Upper lobe of right lung (tissue), 1 donor: ENCODE measurements around the gene SPATC1L. TPM values are rescaled to one million over a fixed set of nuclear protein-coding genes. Genes with fewer than 3 reads are reported as not detected.
A peak's percentile ranks its signal among the peaks of the same experiment; 100 is the strongest.
"Not testable (repeated sequence)": the region's sequence is repeated elsewhere in the genome, so short reads cannot be mapped to it uniquely, and the experiment has no call there.

Experiments used
- ATAC-seq: fragments of 200-7000 bp; cut with Tn5 transposase; one replicate; pipeline ENCODE4 v1.9.1; 2020; ENCODE audit warnings: mild to moderate bottlenecking, moderate library complexity
- DNase-seq: peaks from one replicate; pipeline ENCODE4 v3.0.0-alpha.2; 2020
- H3K27ac ChIP-seq: fragments of 200-600 bp; one replicate; pipeline ENCODE4 v1.8.0; 2022
- H3K27me3 ChIP-seq: fragments of 200-600 bp; one replicate; pipeline ENCODE4 v1.8.0; 2022; ENCODE audit warnings: mild to moderate bottlenecking
- H3K36me3 ChIP-seq: fragments of 200-600 bp; one replicate; pipeline ENCODE4 v1.8.0; 2022
- H3K4me1 ChIP-seq: fragments of 200-600 bp; one replicate; pipeline ENCODE4 v1.8.0; 2022
- H3K4me3 ChIP-seq: fragments of 200-600 bp; one replicate; pipeline ENCODE4 v1.8.0; 2022; ENCODE audit warnings: mild to moderate bottlenecking
- H3K9me3 ChIP-seq: fragments of 200-600 bp; one replicate; pipeline ENCODE4 v1.8.0; 2022
- CTCF ChIP-seq: fragments of 200-600 bp; IDR thresholded peaks from one replicate; pipeline ENCODE4 v1.8.0; 2022; ENCODE audit warnings: antibody characterized with exemption
- intact Hi-C: fragments of 100-400 bp; cut with DNase I; formaldehyde crosslinking; loops from one replicate; pipeline ENCODE4 v1.11.0; 2022
- total RNA-seq: library from RNA; stranded (reverse); fragmentation: NEBNext Ultra II Directional; extraction: Animal tissue kit (Norgen Biotek cat#: 25700); gene quantifications from one replicate; pipeline ENCODE4 v1.2.1, GENCODE V29; 2021
- donor health status: DM: no; HTN: yes; CAD: no; lungs with severe emphysema.

Gene SPATC1L
- total RNA-seq, 1 donor from 2014 or later: 4.7 TPM

- H3K27me3 ChIP-seq: no peaks in the 10 kb centered on the region
- H3K4me1 ChIP-seq: peaks cover 3% of the 10 kb centered on the region
- intact Hi-C loops: no loop called here
- ATAC-seq: no peak
- no peaks in the 10 kb centered on the region for H3K9me3 ChIP-seq
- H3K27ac ChIP-seq: no peak overlapping the region
- no peak overlapping the region for H3K4me3 ChIP-seq
- DNase-seq: no peak
- peaks cover 7% of the 10 kb centered on the region for H3K36me3 ChIP-seq
- TF ChIP-seq CTCF: no peak
These were observed 1.5 kb upstream of the SPATC1L start for GRCh38 chr21:46185716-46186115.

GRCh38 chr21:46184625-46185555 lies 631 bp upstream of the SPATC1L start:
- ATAC-seq: peak; percentile 69
- peak overlapping the region; percentile 64 for H3K27ac ChIP-seq
- DNase-seq: peak; percentile 93
- H3K9me3 ChIP-seq: no peaks in the 10 kb centered on the region
- peak overlapping the region; percentile 64 for H3K4me3 ChIP-seq
- H3K4me1 ChIP-seq: peaks cover 3% of the 10 kb centered on the region
- H3K36me3 ChIP-seq: no peaks in the 10 kb centered on the region
- intact Hi-C loops: no loop called here
- no peaks in the 10 kb centered on the region for H3K27me3 ChIP-seq
- no peak for TF ChIP-seq CTCF

- intact Hi-C loops: not testable (repeated sequence)
These were observed 836 bp downstream of the SPATC1L start for GRCh38 chr21:46183337-46183909.

GRCh38 chr21:46182548-46183336 lies 1.5 kb downstream of the SPATC1L start:
- Histone ChIP-seq H3K4me3 (no peak overlapping the region), H3K4me1 (peaks cover 3% of the 10 kb centered on the region), H3K9me3 (no peaks in the 10 kb centered on the region), H3K27me3 (no peaks in the 10 kb centered on the region), H3K36me3 (no peaks in the 10 kb centered on the region), H3K27ac (no peak overlapping the region)
- intact Hi-C loops: no loop called here
- DNase-seq (no peak), ATAC-seq (no peak)
- no peak for TF ChIP-seq CTCF

More at GRCh38 chr21:46183337-46183909, 836 bp downstream of the SPATC1L start:
- not testable (repeated sequence) for H3K36me3 ChIP-seq, DNase-seq, H3K4me3 ChIP-seq, ATAC-seq, H3K9me3 ChIP-seq, H3K27me3 ChIP-seq, H3K27ac ChIP-seq, H3K4me1 ChIP-seq

GRCh38 chr21:46181953-46182547 lies 2.2 kb downstream of the SPATC1L start:
- Histone ChIP-seq H3K27me3 (no peaks in the 10 kb centered on the region), H3K27ac (no peak overlapping the region), H3K4me3 (no peak overlapping the region), H3K4me1 (peaks cover 3% of the 10 kb centered on the region), H3K9me3 (no peaks in the 10 kb centered on the region), H3K36me3 (no peaks in the 10 kb centered on the region)
- DNase-seq: no peak
- no peak for TF ChIP-seq CTCF
- intact Hi-C loops: no loop called here
- ATAC-seq: no peak
